MM.1S (cell line): ENCODE measurements around the gene PER1.

Source experiments
- CTCF ChIP-seq: fragments of 300-600 bp; sonication (generic); IDR thresholded peaks from 2 replicates; pipeline ENCODE4 v1.5.1; 2016; ENCODE audit warnings: antibody characterized with exemption, low read length, mixed read lengths
- EZH2 ChIP-seq: fragments of 300-600 bp; sonication (generic); optimal IDR thresholded peaks from 2 replicates; pipeline ENCODE3; 2017; ENCODE audit warnings: low read depth, mild to moderate bottlenecking, antibody characterized with exemption, low read length, mixed read lengths

- no peak for TF ChIP-seq CTCF
- TF ChIP-seq EZH2 = no peak
These were observed 6.8 kb upstream of the PER1 start for GRCh38 chr17:8159032-8159400.
